ENCODE results near the gene HAND2.

HAND2 gene

DNA sequence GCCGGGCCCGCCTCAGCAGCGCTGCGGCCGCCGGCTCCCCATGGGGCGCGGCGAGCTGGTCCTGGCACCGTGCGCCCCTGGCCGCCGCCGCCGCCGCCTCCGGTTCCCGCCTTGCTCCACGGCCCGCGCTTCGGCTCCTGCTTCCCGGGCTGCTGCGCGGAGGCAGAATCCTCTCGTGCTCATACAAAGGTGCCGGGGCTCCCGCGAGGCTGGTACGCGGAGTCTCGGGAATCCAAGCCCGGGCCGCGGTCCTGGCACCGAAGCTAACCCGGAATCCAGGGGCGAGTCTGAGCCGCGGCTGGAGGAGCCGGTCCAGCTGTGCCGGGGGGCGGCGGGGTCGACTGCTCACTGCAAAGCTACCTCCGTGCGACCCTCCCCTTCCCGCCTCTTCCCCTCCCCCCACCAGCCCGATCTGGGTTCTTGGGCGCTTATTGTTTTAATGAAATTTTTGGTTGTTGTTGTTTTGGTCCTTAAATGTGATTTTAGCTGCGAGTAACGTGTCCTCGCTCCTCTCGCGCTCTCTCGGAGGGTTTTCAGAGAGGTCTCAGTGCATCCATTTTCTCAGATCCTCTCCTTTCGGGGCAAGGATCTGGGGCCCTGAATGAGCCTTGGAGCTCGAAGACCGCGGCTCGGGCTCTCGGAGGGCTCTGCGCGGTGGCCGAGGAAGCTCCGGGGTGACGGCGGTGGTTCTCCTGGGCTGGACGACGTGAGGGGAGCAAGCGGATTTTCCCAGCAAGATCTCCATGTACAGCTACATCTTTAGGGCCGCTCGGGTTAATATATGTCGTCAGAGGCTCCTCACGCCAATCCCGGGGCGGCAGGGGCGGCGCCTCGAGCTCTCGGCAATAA, at the start of gene HAND2:
HAND2 (minus strand) TSS at position 753 of the 849 bp plus-strand sequence. CDS start 940 bp downstream, outside the sequence.
- TF ChIP-seq CTCF (IDR thresholded peaks at IDR 0.05; ENCODE audit: low read depth, low read length): no peak
- DNase-seq (ENCODE audit: extremely low read depth, low read depth): no peak

GRCh38 chr4:173578956-173579355, 48.9 kb upstream of the HAND2 start:
- TF ChIP-seq CTCF (IDR thresholded peaks at IDR 0.05; ENCODE audit: low read depth, low read length): no peak
- DNase-seq (ENCODE audit: extremely low read depth, low read depth): no peak

DNA sequence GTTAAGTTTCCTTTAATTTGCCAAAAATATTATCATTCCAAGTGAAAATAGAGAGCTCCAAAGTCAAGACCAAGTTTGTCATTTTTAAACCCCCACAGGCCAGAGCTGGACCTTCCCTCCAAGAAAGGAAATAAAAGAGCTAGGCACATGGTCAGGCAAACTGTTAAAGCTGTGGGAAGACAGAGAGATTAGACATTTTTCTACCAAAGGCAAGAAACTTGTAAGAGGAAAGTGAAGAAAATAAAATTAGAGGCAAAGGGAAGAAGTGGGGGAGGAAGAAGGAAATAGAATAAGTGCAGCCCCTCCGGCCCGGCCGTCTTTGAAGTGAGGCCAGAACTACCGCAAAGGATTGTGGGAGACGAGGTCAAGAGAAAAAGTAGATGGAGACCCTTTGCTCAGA, 47.9 kb upstream of the HAND2 start:
- DNase-seq (ENCODE audit: extremely low read depth, low read depth): no peak
- TF ChIP-seq CTCF (IDR thresholded peaks at IDR 0.05; ENCODE audit: low read depth, low read length): no peak

DNA sequence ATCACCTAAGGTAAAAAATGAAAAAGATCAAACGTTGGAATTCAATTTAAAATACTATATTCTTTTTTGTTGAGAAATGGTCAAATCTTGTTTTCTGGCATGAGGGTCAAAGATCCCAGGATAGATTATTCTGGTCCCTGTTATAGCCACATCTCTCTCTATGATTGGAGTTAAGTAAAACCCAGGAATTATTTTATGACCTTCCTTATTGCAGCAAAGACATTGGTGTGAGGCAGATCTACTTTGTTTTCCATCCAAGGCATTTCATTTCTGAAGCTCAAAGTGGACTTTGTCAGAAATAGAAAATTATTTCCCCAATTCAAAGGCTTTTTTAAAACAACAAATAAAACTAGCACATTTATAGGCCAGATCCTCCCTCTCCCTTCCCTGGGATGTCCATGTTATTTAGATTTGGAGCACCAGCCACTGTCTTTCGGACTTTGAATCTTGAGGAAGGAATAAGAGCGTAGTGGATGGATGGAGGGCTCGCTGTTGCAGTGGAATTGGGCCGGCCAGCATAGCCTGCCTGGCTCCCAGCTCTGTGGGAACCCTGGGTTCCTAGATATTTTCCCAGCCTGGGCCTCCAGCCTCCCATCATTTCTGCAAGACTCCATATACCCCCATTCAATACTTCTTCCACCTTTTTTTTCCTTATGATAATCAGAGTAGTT, 45.6 kb upstream of the HAND2 start:
- no peak for TF ChIP-seq CTCF (IDR thresholded peaks at IDR 0.05; ENCODE audit: low read depth, low read length)
- DNase-seq (ENCODE audit: extremely low read depth, low read depth): no peak

DNA sequence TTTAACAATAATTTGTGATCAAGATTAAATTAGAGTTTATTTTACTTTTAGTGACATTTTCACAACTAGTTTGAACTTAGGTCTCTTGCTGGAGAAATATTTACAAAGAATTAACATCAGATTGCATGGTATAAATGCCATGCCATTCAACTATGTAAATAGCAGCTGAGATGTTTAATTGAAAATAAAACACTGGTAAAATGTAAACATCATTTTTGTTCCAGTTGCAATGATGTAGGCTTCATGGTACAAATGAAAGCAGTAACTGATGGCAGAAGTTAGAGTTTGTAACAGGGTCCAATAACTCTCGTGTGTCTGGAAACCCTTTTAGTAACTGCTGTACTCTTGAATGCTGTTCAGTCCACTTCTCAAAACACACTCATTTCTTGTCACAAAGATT, 43.7 kb upstream of the HAND2 start:
- no peak for DNase-seq (ENCODE audit: extremely low read depth, low read depth)
- TF ChIP-seq CTCF (IDR thresholded peaks at IDR 0.05; ENCODE audit: low read depth, low read length): no peak

GRCh38 chr4:173573286-173573685, 43.3 kb upstream of the HAND2 start:
- no peak for DNase-seq (ENCODE audit: extremely low read depth, low read depth)
- no peak for TF ChIP-seq CTCF (IDR thresholded peaks at IDR 0.05; ENCODE audit: low read depth, low read length)

- no peak for DNase-seq (ENCODE audit: extremely low read depth, low read depth)
- TF ChIP-seq CTCF (IDR thresholded peaks at IDR 0.05; ENCODE audit: low read depth, low read length): no peak
Observed at GRCh38 chr4:173572493-173573129, 42.6 kb upstream of the HAND2 start.
